Liver (tissue), 9 donors: ENCODE data around the gene KPRP. TPM values are rescaled to one million over a fixed set of nuclear protein-coding genes. Genes with fewer than 3 reads are reported as not detected.

Experiments
- DNase-seq: peaks from one replicate; pipeline ENCODE4 v3.0.0-alpha.2; 2017; ENCODE audit warnings: low spot score
- H3K27ac ChIP-seq, 2 donors: one replicate each; pipeline ENCODE4 v1.7.0; 2013; ENCODE audit warnings: inconsistent platforms in 2 of 2, low read length in 2 of 2, control low read depth in 1 of 2, low read depth in 1 of 2, mild to moderate bottlenecking in 1 of 2
- H3K27me3 ChIP-seq, 4 donors: one replicate each; pipeline versions ENCODE4 v1.6.1 to v1.7.0; 2013; ENCODE audit warnings: low read length in 3 of 4, inconsistent platforms in 1 of 4, mild to moderate bottlenecking in 1 of 4, moderate library complexity in 1 of 4; ENCODE audit not compliant: control insufficient read depth in 4 of 4, insufficient read depth in 4 of 4
- H3K36me3 ChIP-seq, 4 donors: one replicate each; pipeline versions ENCODE4 v1.6.1 to v1.7.0; 2013; ENCODE audit warnings: low read length in 3 of 4, mild to moderate bottlenecking in 3 of 4, low read depth in 1 of 4, moderate library complexity in 1 of 4; ENCODE audit not compliant: control insufficient read depth in 4 of 4, insufficient read depth in 3 of 4
- H3K4me1 ChIP-seq, 4 donors: one replicate each; pipeline versions ENCODE4 v1.6.1 to v1.7.0; 2013; ENCODE audit warnings: low read length in 3 of 4, mild to moderate bottlenecking in 3 of 4, moderate library complexity in 1 of 4; ENCODE audit not compliant: control insufficient read depth in 4 of 4, insufficient read depth in 4 of 4
- H3K4me3 ChIP-seq, 3 donors: one replicate each; pipeline versions ENCODE4 v1.6.1 to v1.7.0; 2013; ENCODE audit warnings: low read length in 3 of 3, control low read depth in 1 of 3, low read depth in 1 of 3, mild to moderate bottlenecking in 1 of 3
- H3K9ac ChIP-seq, 2 donors: one replicate each; pipeline ENCODE4 v1.7.0; 2013; ENCODE audit warnings: low read length in 2 of 2, mild to moderate bottlenecking in 2 of 2, moderate library complexity in 2 of 2, control low read depth in 1 of 2, low read depth in 1 of 2
- H3K9me3 ChIP-seq, 4 donors: one replicate each; pipeline versions ENCODE4 v1.6.1 to v1.7.0; 2013; ENCODE audit warnings: low read length in 3 of 4; ENCODE audit not compliant: control insufficient read depth in 4 of 4
- EGR1 ChIP-seq, 2 donors: IDR thresholded peaks; 2 replicates each; pipeline ENCODE4 v1.6.1; 2016 to 2018; ENCODE audit warnings: antibody characterized with exemption in 2 of 2, low read depth in 2 of 2
- FOXA1 ChIP-seq: IDR thresholded peaks from 2 replicates; pipeline ENCODE4 v1.6.1; 2016; ENCODE audit warnings: antibody characterized with exemption
- FOXA2 ChIP-seq: IDR thresholded peaks from 2 replicates; pipeline ENCODE4 v1.6.1; 2016; ENCODE audit warnings: antibody characterized with exemption
- GABPA ChIP-seq, 2 donors: IDR thresholded peaks in 1 of 2; conservative IDR thresholded peaks in 1 of 2; 2 replicates each; pipeline ENCODE4 v1.6.1; 2016; ENCODE audit warnings: antibody characterized with exemption in 2 of 2, mild to moderate bottlenecking in 1 of 2, moderate library complexity in 1 of 2
- HNF4A ChIP-seq, 2 donors: conservative IDR thresholded peaks; 2 replicates each; pipeline ENCODE4 v1.6.1; 2016; ENCODE audit warnings: antibody characterized with exemption in 2 of 2, mild to moderate bottlenecking in 2 of 2
- HNF4G ChIP-seq: IDR thresholded peaks from 2 replicates; pipeline ENCODE4 v1.6.1; 2016; ENCODE audit warnings: antibody characterized with exemption
- JUND ChIP-seq, 2 donors: IDR thresholded peaks; 2 replicates each; pipeline ENCODE4 v1.6.1; 2016; ENCODE audit warnings: antibody characterized with exemption in 2 of 2
- NR2F2 ChIP-seq: IDR thresholded peaks from 2 replicates; pipeline ENCODE4 v1.6.1; 2016; ENCODE audit warnings: antibody characterized with exemption
- RAD21 ChIP-seq, 2 donors: IDR thresholded peaks; 2 replicates each; pipeline ENCODE4 v1.6.1; 2016; ENCODE audit warnings: antibody characterized with exemption in 2 of 2, mild to moderate bottlenecking in 2 of 2
- RXRA ChIP-seq, 2 donors: IDR thresholded peaks; 2 replicates each; pipeline ENCODE4 v1.6.1; 2017 to 2018; ENCODE audit warnings: antibody characterized with exemption in 2 of 2, mild to moderate bottlenecking in 1 of 2
- SP1 ChIP-seq: IDR thresholded peaks from 2 replicates; pipeline ENCODE4 v1.6.1; 2018; ENCODE audit warnings: antibody characterized with exemption, mild to moderate bottlenecking
- TAF1 ChIP-seq: conservative IDR thresholded peaks from 2 replicates; pipeline ENCODE4 v1.6.1; 2016; ENCODE audit warnings: antibody characterized with exemption, mild to moderate bottlenecking
- YY1 ChIP-seq: IDR thresholded peaks from 2 replicates; pipeline ENCODE4 v1.6.1; 2016; ENCODE audit warnings: antibody characterized with exemption, mild to moderate bottlenecking
- WGBS: extraction: QIAGEN DNeasy Blood & Tissue Kit; methylation state at CpG from one replicate; pipeline ENCODE4 v1.1.7; 2013; 5-methylcytosine and 5-hydroxymethylcytosine counted together
- polyA plus RNA-seq, 2 donors: library from polyadenylated mRNA; stranded (reverse) in 1 of 2; unstranded in 1 of 2; fragments of 200-250 nt in 1 of 2; fragments of >200 nt in 1 of 2; fragmentation: Nextera tagmentation in 1 of 2; extraction: Ambion mirVana in 1 of 2; gene quantifications; one replicate each; pipeline versions ENCODE4 v1.2.1 to v1.2.3, GENCODE V29; 2013 to 2015
- total RNA-seq, 2 donors: library from RNA; depleted of rRNA; stranded (reverse); fragments of >200 nt; gene quantifications; one replicate each; pipeline ENCODE4 v1.2.3, GENCODE V29; 2014
- TF ChIP-seq, protein P1 (sequence below): IDR thresholded peaks from 2 replicates; pipeline ENCODE4 v1.6.1; 2016; ENCODE audit warnings: antibody characterized with exemption
- TF ChIP-seq, protein P2 (sequence below): IDR thresholded peaks from 2 replicates; pipeline ENCODE4 v1.6.1; 2016; ENCODE audit warnings: antibody characterized with exemption
- TF ChIP-seq, protein P3 (sequence below): fragments of 150-350 bp; IDR thresholded peaks from 2 replicates; pipeline ENCODE4 v1.5.1; 2017; ENCODE audit warnings: improper control_type of control experiment, low read depth, low read length; ENCODE audit not compliant: missing input control
- TF ChIP-seq, protein P4 (sequence below): IDR thresholded peaks from 2 replicates; pipeline ENCODE4 v1.6.1; 2016; ENCODE audit warnings: antibody characterized with exemption
- TF ChIP-seq, protein P5 (sequence below): IDR thresholded peaks from 2 replicates; pipeline ENCODE4 v1.6.1; 2016; ENCODE audit warnings: antibody characterized with exemption, mild to moderate bottlenecking
- donor health status: healthy.
- donor health status: healthy.
- donor health status: healthy.
- donor health status: healthy.
- donor health status: healthy.

Gene KPRP, protein sequence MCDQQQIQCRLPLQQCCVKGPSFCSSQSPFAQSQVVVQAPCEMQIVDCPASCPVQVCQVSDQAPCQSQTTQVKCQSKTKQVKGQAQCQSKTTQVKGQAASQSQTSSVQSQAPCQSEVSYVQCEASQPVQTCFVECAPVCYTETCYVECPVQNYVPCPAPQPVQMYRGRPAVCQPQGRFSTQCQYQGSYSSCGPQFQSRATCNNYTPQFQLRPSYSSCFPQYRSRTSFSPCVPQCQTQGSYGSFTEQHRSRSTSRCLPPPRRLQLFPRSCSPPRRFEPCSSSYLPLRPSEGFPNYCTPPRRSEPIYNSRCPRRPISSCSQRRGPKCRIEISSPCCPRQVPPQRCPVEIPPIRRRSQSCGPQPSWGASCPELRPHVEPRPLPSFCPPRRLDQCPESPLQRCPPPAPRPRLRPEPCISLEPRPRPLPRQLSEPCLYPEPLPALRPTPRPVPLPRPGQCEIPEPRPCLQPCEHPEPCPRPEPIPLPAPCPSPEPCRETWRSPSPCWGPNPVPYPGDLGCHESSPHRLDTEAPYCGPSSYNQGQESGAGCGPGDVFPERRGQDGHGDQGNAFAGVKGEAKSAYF
- total RNA-seq (not detected), polyA plus RNA-seq (not detected)

DNA sequence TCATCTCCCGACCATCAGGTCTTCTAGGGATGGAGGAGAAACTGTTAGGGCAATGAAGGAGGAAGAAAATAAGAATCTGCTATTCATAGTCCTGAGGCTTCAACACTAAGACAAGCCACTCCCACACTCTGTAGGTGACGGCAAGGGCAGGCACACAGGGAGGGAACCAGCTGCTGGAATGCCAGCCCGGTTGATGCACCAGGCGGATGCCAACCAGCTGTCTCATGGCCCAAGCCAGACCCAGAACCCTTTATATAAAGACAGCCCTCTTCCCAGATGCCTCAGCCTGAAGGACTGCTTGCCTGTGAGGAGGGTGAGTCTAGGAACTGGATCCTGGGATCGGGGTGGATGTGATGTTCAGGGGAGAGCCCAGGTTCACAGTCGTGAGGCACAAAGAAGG, at the start of gene KPRP:
Gene KPRP (plus strand): TSS at position 279 of the 400 bp plus-strand sequence. CDS start 1,564 bp downstream, outside the sequence.
- H3K27me3 ChIP-seq: peaks cover 0 to 4% (median under 1%) of the 10 kb centered on the region in 4 donors
- TF ChIP-seq NR2F2 (no peak), EGR1 (IDR thresholded peaks at IDR 0.05; ENCODE audit: low read depth in 2 of 2) (no peak), RAD21 (IDR thresholded peaks at IDR 0.05) (no peak)
- TF ChIP-seq, protein P1, sequence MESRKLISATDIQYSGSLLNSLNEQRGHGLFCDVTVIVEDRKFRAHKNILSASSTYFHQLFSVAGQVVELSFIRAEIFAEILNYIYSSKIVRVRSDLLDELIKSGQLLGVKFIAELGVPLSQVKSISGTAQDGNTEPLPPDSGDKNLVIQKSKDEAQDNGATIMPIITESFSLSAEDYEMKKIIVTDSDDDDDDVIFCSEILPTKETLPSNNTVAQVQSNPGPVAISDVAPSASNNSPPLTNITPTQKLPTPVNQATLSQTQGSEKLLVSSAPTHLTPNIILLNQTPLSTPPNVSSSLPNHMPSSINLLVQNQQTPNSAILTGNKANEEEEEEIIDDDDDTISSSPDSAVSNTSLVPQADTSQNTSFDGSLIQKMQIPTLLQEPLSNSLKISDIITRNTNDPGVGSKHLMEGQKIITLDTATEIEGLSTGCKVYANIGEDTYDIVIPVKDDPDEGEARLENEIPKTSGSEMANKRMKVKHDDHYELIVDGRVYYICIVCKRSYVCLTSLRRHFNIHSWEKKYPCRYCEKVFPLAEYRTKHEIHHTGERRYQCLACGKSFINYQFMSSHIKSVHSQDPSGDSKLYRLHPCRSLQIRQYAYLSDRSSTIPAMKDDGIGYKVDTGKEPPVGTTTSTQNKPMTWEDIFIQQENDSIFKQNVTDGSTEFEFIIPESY: no peak
- 63% methylated on average over 6 of the region's 6 CpGs for WGBS
- H3K9me3 ChIP-seq: no peaks in the 10 kb centered on the region
- no peaks in the 10 kb centered on the region for H3K4me1 ChIP-seq
- H3K36me3 ChIP-seq: no peaks in the 10 kb centered on the region
- no peak within 1 kb of the TSS for H3K27ac ChIP-seq
- H3K4me3 ChIP-seq: no peak within 1 kb of the TSS
- no peak within 1 kb of the TSS for H3K9ac ChIP-seq
- DNase-seq: no peak

DNA sequence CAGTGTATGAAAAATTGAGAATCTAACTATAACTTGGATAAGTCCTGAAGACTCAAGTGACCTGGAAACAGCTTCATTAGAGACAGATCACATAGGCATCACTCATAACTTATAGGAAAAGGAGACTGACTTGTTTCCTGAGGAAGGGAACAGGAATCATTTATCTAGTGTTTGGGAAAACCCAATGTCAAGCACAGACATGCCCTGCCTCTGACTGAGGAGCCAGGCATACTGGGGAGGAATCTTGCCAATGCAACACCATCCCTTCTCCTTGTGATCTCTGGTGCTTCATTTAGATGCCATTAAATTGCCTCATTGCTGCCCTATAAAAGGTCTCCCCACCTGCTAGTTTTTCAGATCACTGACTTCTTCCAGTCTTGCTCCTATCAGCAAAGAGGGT, 39.6 kb upstream of the KPRP start:
- H3K27me3 ChIP-seq: peaks cover 0 to 4% (median 0%) of the 10 kb centered on the region in 4 donors
- no peak for DNase-seq
- TF ChIP-seq SP1 (no peak), FOXA2 (no peak), FOXA1 (no peak), RAD21 (IDR thresholded peaks at IDR 0.05) (no peak), JUND (IDR thresholded peaks at IDR 0.05) (no peak), EGR1 (IDR thresholded peaks at IDR 0.05; ENCODE audit: low read depth in 2 of 2) (no peak), TAF1 (no peak), YY1 (no peak), RXRA (IDR thresholded peaks at IDR 0.05) (no peak), NR2F2 (no peak), HNF4G (no peak), HNF4A (conservative IDR thresholded peaks at IDR 0.05) (no peak), GABPA (IDR thresholded peaks at IDR 0.05 in 1 of 2, conservative IDR thresholded peaks at IDR 0.05 in 1 of 2) (no peak)
- TF ChIP-seq, protein P2, sequence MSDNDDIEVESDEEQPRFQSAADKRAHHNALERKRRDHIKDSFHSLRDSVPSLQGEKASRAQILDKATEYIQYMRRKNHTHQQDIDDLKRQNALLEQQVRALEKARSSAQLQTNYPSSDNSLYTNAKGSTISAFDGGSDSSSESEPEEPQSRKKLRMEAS: no peak
- TF ChIP-seq, protein P3, sequence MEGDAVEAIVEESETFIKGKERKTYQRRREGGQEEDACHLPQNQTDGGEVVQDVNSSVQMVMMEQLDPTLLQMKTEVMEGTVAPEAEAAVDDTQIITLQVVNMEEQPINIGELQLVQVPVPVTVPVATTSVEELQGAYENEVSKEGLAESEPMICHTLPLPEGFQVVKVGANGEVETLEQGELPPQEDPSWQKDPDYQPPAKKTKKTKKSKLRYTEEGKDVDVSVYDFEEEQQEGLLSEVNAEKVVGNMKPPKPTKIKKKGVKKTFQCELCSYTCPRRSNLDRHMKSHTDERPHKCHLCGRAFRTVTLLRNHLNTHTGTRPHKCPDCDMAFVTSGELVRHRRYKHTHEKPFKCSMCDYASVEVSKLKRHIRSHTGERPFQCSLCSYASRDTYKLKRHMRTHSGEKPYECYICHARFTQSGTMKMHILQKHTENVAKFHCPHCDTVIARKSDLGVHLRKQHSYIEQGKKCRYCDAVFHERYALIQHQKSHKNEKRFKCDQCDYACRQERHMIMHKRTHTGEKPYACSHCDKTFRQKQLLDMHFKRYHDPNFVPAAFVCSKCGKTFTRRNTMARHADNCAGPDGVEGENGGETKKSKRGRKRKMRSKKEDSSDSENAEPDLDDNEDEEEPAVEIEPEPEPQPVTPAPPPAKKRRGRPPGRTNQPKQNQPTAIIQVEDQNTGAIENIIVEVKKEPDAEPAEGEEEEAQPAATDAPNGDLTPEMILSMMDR: no peak
- TF ChIP-seq, protein P4, sequence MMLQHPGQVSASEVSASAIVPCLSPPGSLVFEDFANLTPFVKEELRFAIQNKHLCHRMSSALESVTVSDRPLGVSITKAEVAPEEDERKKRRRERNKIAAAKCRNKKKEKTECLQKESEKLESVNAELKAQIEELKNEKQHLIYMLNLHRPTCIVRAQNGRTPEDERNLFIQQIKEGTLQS: no peak
- TF ChIP-seq, protein P1: no peak
- TF ChIP-seq, protein P5, sequence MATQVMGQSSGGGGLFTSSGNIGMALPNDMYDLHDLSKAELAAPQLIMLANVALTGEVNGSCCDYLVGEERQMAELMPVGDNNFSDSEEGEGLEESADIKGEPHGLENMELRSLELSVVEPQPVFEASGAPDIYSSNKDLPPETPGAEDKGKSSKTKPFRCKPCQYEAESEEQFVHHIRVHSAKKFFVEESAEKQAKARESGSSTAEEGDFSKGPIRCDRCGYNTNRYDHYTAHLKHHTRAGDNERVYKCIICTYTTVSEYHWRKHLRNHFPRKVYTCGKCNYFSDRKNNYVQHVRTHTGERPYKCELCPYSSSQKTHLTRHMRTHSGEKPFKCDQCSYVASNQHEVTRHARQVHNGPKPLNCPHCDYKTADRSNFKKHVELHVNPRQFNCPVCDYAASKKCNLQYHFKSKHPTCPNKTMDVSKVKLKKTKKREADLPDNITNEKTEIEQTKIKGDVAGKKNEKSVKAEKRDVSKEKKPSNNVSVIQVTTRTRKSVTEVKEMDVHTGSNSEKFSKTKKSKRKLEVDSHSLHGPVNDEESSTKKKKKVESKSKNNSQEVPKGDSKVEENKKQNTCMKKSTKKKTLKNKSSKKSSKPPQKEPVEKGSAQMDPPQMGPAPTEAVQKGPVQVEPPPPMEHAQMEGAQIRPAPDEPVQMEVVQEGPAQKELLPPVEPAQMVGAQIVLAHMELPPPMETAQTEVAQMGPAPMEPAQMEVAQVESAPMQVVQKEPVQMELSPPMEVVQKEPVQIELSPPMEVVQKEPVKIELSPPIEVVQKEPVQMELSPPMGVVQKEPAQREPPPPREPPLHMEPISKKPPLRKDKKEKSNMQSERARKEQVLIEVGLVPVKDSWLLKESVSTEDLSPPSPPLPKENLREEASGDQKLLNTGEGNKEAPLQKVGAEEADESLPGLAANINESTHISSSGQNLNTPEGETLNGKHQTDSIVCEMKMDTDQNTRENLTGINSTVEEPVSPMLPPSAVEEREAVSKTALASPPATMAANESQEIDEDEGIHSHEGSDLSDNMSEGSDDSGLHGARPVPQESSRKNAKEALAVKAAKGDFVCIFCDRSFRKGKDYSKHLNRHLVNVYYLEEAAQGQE: no peak
- H3K9ac ChIP-seq: no peak overlapping the region
- no peaks in the 10 kb centered on the region for H3K4me1 ChIP-seq
- no peak overlapping the region for H3K27ac ChIP-seq
- no peaks in the 10 kb centered on the region for H3K36me3 ChIP-seq
- no peak overlapping the region for H3K4me3 ChIP-seq
- H3K9me3 ChIP-seq: peaks cover 0 to 5% (median 1%) of the 10 kb centered on the region in 4 donors
